GM12878 (cell line): Measurements from ENCODE around the gene ARFIP1. TPM values are rescaled to one million over a fixed set of nuclear protein-coding genes. Genes with fewer than 3 reads are reported as not detected.

Experiments
- ATAC-seq: fragments of 200-7000 bp; cut with Tn5 transposase; 3 replicates; pipeline ENCODE4 v1.9.1; 2020; ENCODE audit warnings: mild to moderate bottlenecking, moderate library complexity
- BruUV-seq: library from RNA; stranded (reverse); fragments of 400-500 nt; replicated peaks from 2 replicates; lab custom pipeline; 2021; lab: Mats Ljungman, UMichigan
- CTCF ChIA-PET: fragments of 300-600 bp; sonication (Branson Sonifier 250); formaldehyde crosslinking; extraction: SDS; loops from one replicate; lab custom pipeline; 2021; ENCODE audit warnings: inconsistent platforms; lab: Yijun Ruan, JAX
- POLR2A ChIA-PET: fragments of 350-600 bp; formaldehyde crosslinking; extraction: SDS; loops from one replicate; lab custom pipeline; 2021; ENCODE audit warnings: inconsistent platforms; lab: Charles Lee
- RAD21 ChIA-PET: fragments of 300-600 bp; sonication (Branson Sonifier 250); formaldehyde crosslinking; loops from one replicate; lab custom pipeline; 2023; ENCODE audit warnings: antibody characterized with exemption; ENCODE audit not compliant: unreplicated experiment; lab: Charles Lee
- SMC1A ChIA-PET: fragments of 300-600 bp; sonication (Branson Sonifier 250); formaldehyde crosslinking; loops from one replicate; lab custom pipeline; 2023; ENCODE audit not compliant: unreplicated experiment, uncharacterized antibody; lab: Charles Lee
- DNase-seq: peaks from one replicate; pipeline ENCODE4 v3.0.0-alpha.2; 2011; ENCODE audit warnings: low read depth, low spot score
- FAIRE-seq: peaks from 3 replicates; lab custom pipeline; 2011; peaks lifted over from hg19 to GRCh38; lab: Jason Lieb, UNC
- H2AFZ ChIP-seq: 2 replicates; pipeline ENCODE4 v1.6.0; 2011; ENCODE audit warnings: low read depth, low read length, control low read depth; ENCODE audit not compliant: control insufficient read depth
- H3K27ac ChIP-seq: 2 replicates; pipeline ENCODE4 v1.5.1; 2011; ENCODE audit warnings: control low read depth; ENCODE audit not compliant: control insufficient read depth, insufficient read depth
- H3K27me3 ChIP-seq, 2 experiments: replicated peaks in 1 of 2; 2 replicates each; pipeline versions ENCODE4 v1.6.0 to v1.6.1; 2011; ENCODE audit warnings: low read length in 1 of 2; ENCODE audit not compliant: control insufficient read depth in 2 of 2, insufficient read depth in 2 of 2
- H3K36me3 ChIP-seq, 2 experiments: 2 replicates each; pipeline ENCODE4 v1.5.1; 2011; ENCODE audit warnings: low read length in 1 of 2; ENCODE audit not compliant: control insufficient read depth in 2 of 2, insufficient read depth in 2 of 2
- H3K4me1 ChIP-seq: 2 replicates; pipeline ENCODE4 v1.6.1; 2011; ENCODE audit warnings: mild to moderate bottlenecking, low read length, moderate library complexity, mixed read lengths; ENCODE audit not compliant: control insufficient read depth, insufficient read depth
- H3K4me2 ChIP-seq: 2 replicates; pipeline ENCODE4 v1.6.0; 2011; ENCODE audit warnings: control low read depth; ENCODE audit not compliant: control insufficient read depth, insufficient read depth
- H3K4me3 ChIP-seq: fragments of 200-600 bp; sonication (generic); 2 replicates; pipeline ENCODE4 v1.5.1; 2016
- H3K79me2 ChIP-seq: 2 replicates; pipeline ENCODE4 v1.6.0; 2011; ENCODE audit warnings: low read length; ENCODE audit not compliant: control insufficient read depth, insufficient read depth
- H3K9ac ChIP-seq: 2 replicates; pipeline ENCODE4 v1.8.0; 2011; ENCODE audit warnings: low read length, control low read depth, mixed read lengths; ENCODE audit not compliant: control insufficient read depth, insufficient read depth
- H3K9me3 ChIP-seq: replicated peaks from 3 replicates; pipeline ENCODE4 v1.5.1; 2011; ENCODE audit warnings: mild to moderate bottlenecking, low read length; ENCODE audit not compliant: control insufficient read depth, insufficient read depth
- H4K20me1 ChIP-seq: 2 replicates; pipeline ENCODE4 v1.6.0; 2011; ENCODE audit not compliant: control insufficient read depth, insufficient read depth
- CREM ChIP-seq: IDR thresholded peaks from 2 replicates; pipeline ENCODE4 v1.6.1; 2014; ENCODE audit warnings: antibody characterized with exemption, low read depth
- IKZF2 ChIP-seq, 2 experiments: fragments of 450-650 bp; IDR thresholded peaks; 2 replicates each; pipeline ENCODE4 v1.6.1; 2017; ENCODE audit warnings: mild to moderate bottlenecking in 2 of 2, moderate library complexity in 2 of 2
- JUNB ChIP-seq: IDR thresholded peaks from 2 replicates; pipeline ENCODE4 v1.6.1; 2016; ENCODE audit warnings: antibody characterized with exemption, mild to moderate bottlenecking
- LARP7 ChIP-seq: fragments of 450-650 bp; IDR thresholded peaks from 2 replicates; pipeline ENCODE4 v1.6.1; 2017; ENCODE audit warnings: mild to moderate bottlenecking
- SIX5 ChIP-seq: IDR thresholded peaks from 2 replicates; pipeline ENCODE4 v1.6.1; 2011; ENCODE audit warnings: mild to moderate bottlenecking, low read depth, low read length, moderate library complexity; ENCODE audit not compliant: severe bottlenecking
- SMARCA5 ChIP-seq: fragments of 450-650 bp; IDR thresholded peaks from 2 replicates; pipeline ENCODE4 v1.6.1; 2017; ENCODE audit warnings: mild to moderate bottlenecking
- SRF ChIP-seq, 2 experiments: IDR thresholded peaks; 2 replicates each; pipeline ENCODE4 v1.6.1; 2011; ENCODE audit warnings: low read depth in 2 of 2, low read length in 2 of 2, mild to moderate bottlenecking in 1 of 2, moderate library complexity in 1 of 2
- ZSCAN29 ChIP-seq: fragments of 450-650 bp; IDR thresholded peaks from 2 replicates; pipeline ENCODE4 v1.6.1; 2017; ENCODE audit warnings: mild to moderate bottlenecking, moderate library complexity
- WGBS: methylation state at CpG from one replicate; pipeline ENCODE4 v1.1.6; 2016; ENCODE audit warnings: low lambda C conversion rate; ENCODE audit not compliant: insufficient replicate concordance, insufficient coverage; ENCODE audit errors: missing lambda C conversion rate; 5-methylcytosine and 5-hydroxymethylcytosine counted together
- in situ Hi-C: fragments of 300-500 bp; cut with MboI; formaldehyde crosslinking; loops from 9 replicates; pipeline ENCODE4 v1.14.3; 2018; ENCODE audit warnings: mixed read lengths
- intact Hi-C: fragments of 100-400 bp; cut with micrococcal nuclease; formaldehyde crosslinking; loops from one replicate; pipeline ENCODE4 v1.14.2; 2022; ENCODE audit not compliant: unreplicated experiment
- polyA plus RNA-seq, 11 experiments: library from polyadenylated mRNA; depleted of rRNA in 4 of 11; unstranded in 6 of 11; stranded (reverse) in 5 of 11; fragments of >200 nt; fragmentation: Nextera tagmentation in 4 of 11; fragmentation: Illumina TruSeq in 1 of 11; extraction: Ambion mirVana in 4 of 11; extraction: Trizol in 1 of 11; gene quantifications; 1 replicate in 1 of 11; 2 replicates in 10 of 11; pipeline versions ENCODE4 v1.2.1 to v1.2.3, GENCODE V29; 2011 to 2016; ENCODE audit warnings: inconsistent platforms in 2 of 11, missing spikeins in 2 of 11, low read depth in 1 of 11
- total RNA-seq, 4 experiments: library from RNA; depleted of rRNA in 3 of 4; stranded (reverse); fragments of >200 nt in 3 of 4; fragmentation: Illumina TruSeq in 1 of 4; extraction: Trizol in 1 of 4; gene quantifications; 2 replicates each; pipeline versions ENCODE4 v1.2.1 to v1.2.3, GENCODE V29; 2013 to 2021

ARFIP1 gene
- total and polyA plus RNA-seq, 10 of the 15 experiments (the other 5 are each of a cell fraction or from before 2014, with no cell fraction given) = 9.5 to 21.7 (median 15.4) TPM

GRCh38 chr4:152777488-152777887, 2.3 kb upstream of the ARFIP1 start (continued):
- no peak for TF ChIP-seq IKZF2 (IDR thresholded peaks at IDR 0.05)
- TF ChIP-seq SRF (IDR thresholded peaks at IDR 0.05; ENCODE audit: low read depth in 2 of 2, low read length in 2 of 2) = no peak
- no peak for TF ChIP-seq JUNB
- TF ChIP-seq SIX5 = no peak
- TF ChIP-seq, all 136 proteins: peak for 0

GRCh38 chr4:152778656-152779512, 870 bp upstream of the ARFIP1 start:
- DNase-seq = no peak
- Histone ChIP-seq H3K36me3 (no peaks in the 10 kb centered on the region), H3K27ac (peak overlapping the region; percentile 87), H2AFZ (peak overlapping the region; percentile 98), H3K4me3 (peak overlapping the region; percentile 91), H3K4me1 (peaks cover 5% of the 10 kb centered on the region), H3K79me2 (peaks cover 26% of the 10 kb centered on the region), H3K27me3 (no peaks in the 10 kb centered on the region), H3K4me2 (peak overlapping the region; percentile 70), H4K20me1 (no peaks in the 10 kb centered on the region), H3K9ac (peak overlapping the region; percentile 81), H3K9me3 (no peaks in the 10 kb centered on the region)
- FAIRE-seq = no peak
- ChIA-PET CTCF (interaction anchor here (0.6 to 3.4 kb wide), 24 partner anchors 9 to 370 kb away, joined by 3 to 23 read pairs (median 5); partner anchors contain the start of gene TMEM154), RAD21 (interaction anchor here (0.6 to 2.3 kb wide), 24 partner anchors 9 to 393 kb away, joined by 3 to 8 read pairs (median 4); no protein-coding TSS in a partner anchor), POLR2A (interaction anchor here (1.2 to 1.5 kb wide), 2 partner anchors 9 to 81 kb away, joined by 3 to 5 read pairs; no protein-coding TSS in a partner anchor), SMC1A (interaction anchor here (0.7 to 2.7 kb wide), 30 partner anchors 8 to 740 kb away, joined by 3 to 18 read pairs (median 4); partner anchors contain the start of gene FBXW7)
- in situ Hi-C loops (loop anchor here (25.0 kb wide), 1 partner anchor 1667 kb away; no protein-coding TSS in a partner anchor), intact Hi-C loops (loop anchor here (5.0 kb wide), 1 partner anchor 137 kb away; no protein-coding TSS in a partner anchor)
- TSS peak; percentile 79 for BruUV-seq
- peak; percentile 55 for ATAC-seq
- 1% methylated on average over 30 of the region's 30 CpGs for WGBS
- no peak for TF ChIP-seq ZSCAN29
- 0 out of 2 replicates have a peak, but pooled peaks have one; percentile 21 for TF ChIP-seq LARP7
- 0 out of 2 replicates have a peak, but pooled peaks have one; percentile 12 for TF ChIP-seq CREM
- TF ChIP-seq SMARCA5 = no peak
